Measurements from ENCODE around the gene MIB1.

MIB1 gene

DNA sequence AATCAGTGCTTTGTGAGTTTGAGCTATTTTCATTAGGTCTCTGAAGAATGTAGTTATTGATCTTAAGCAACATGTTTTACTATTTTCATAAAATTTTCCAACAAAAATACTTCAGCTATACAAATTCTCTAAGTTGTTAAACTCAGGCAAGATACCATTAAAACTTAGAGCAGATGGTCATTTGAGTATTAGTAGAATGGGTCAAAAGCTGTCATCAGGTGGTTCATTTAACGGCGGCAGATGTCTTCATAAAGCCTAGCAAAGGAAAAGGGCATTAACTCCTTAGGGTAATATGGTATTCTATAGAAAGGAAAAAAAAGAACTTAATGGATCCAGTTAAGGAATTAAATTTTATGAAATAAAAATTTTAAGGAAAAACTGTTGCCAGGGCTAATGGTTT is 19.2 kb downstream of the MIB1 start:
- TF ChIP-seq CTCF (IDR thresholded peaks at IDR 0.05; ENCODE audit: control extremely low read depth, extremely low read depth, low read depth, missing control alignments), result no peak
- ChIA-PET CTCF (interaction anchor here (0.8 to 1.5 kb wide), 3 partner anchors 10 to 61 kb away, joined by 3 to 6 read pairs (median 3); no protein-coding TSS in a partner anchor), POLR2A (no interaction called here)
- DNase-seq (ENCODE audit: extremely low spot score), result no peak

DNA sequence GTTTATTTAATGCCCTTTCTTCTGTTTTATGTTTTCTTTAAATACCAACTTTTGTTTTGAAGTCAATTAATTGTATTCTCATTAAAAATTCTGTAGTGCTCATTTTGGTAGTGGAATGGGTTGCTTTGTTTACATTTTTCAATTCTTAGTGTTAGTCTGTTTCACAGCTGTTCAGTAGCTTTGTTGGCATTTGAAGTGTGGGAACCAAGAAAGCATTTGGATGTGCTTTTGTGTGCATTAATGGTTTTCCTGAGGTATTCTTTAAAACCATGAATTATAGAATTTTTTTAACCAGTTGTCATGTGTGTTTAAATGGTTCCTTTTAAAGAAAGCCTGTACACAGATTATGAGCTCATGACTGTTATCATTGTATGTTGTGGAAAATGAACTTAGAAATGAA is 19.7 kb downstream of the MIB1 start:
- TF ChIP-seq CTCF (IDR thresholded peaks at IDR 0.05; ENCODE audit: control extremely low read depth, extremely low read depth, low read depth, missing control alignments), result no peak
- POLR2A ChIA-PET, result no interaction called here
- DNase-seq (ENCODE audit: extremely low spot score), result no peak
- CTCF ChIA-PET, result interaction anchor here (1.5 kb wide), 1 partner anchor 13 kb away, joined by 6 read pairs; no protein-coding TSS in a partner anchor

GRCh38 chr18:21761471-21762115 is 21.0 kb downstream of the MIB1 start:
- DNase-seq (ENCODE audit: extremely low spot score), result no peak
- no peak for TF ChIP-seq CTCF (IDR thresholded peaks at IDR 0.05; ENCODE audit: control extremely low read depth, extremely low read depth, low read depth, missing control alignments)
- ChIA-PET POLR2A (no interaction called here), CTCF (no interaction called here)

GRCh38 chr18:21762181-21762772 is 21.7 kb downstream of the MIB1 start:
- no peak for TF ChIP-seq CTCF (IDR thresholded peaks at IDR 0.05; ENCODE audit: control extremely low read depth, extremely low read depth, low read depth, missing control alignments)
- CTCF ChIA-PET, result interaction anchor here (0.9 kb wide), 1 partner anchor 20 kb away, joined by 3 read pairs; no protein-coding TSS in a partner anchor
- POLR2A ChIA-PET, result no interaction called here
- no peak for DNase-seq (ENCODE audit: extremely low spot score)

GRCh38 chr18:21763846-21764646 is 23.5 kb downstream of the MIB1 start:
- no peak for DNase-seq (ENCODE audit: extremely low spot score)
- CTCF ChIA-PET, result no interaction called here
- POLR2A ChIA-PET, result no interaction called here
- no peak for TF ChIP-seq CTCF (IDR thresholded peaks at IDR 0.05; ENCODE audit: control extremely low read depth, extremely low read depth, low read depth, missing control alignments)

- POLR2A ChIA-PET, result no interaction called here
- CTCF ChIA-PET, result no interaction called here
- DNase-seq (ENCODE audit: extremely low spot score), result no peak
- TF ChIP-seq CTCF (IDR thresholded peaks at IDR 0.05; ENCODE audit: control extremely low read depth, extremely low read depth, low read depth, missing control alignments), result no peak
Observed at GRCh38 chr18:21769206-21769605, 28.6 kb downstream of the MIB1 start.

Measured in GM10248 (cell line).